ENCODE measurements around the gene VIPR1. TPM values are rescaled to one million over a fixed set of nuclear protein-coding genes. Genes with fewer than 3 reads are reported as not detected.

Gene VIPR1
- total RNA-seq, 1 experiment from 2014 or later = 3.7 TPM

GRCh38 chr3:42572278-42572677, 69.8 kb downstream of the VIPR1 start:
- intact Hi-C loops (cut with micrococcal nuclease) = loop anchor here (2.0 kb wide), 1 partner anchor 173 kb away; no protein-coding TSS in a partner anchor
- TF ChIP-seq EZH2 (IDR thresholded peaks at IDR 0.05; ENCODE audit: low read length, unreplicated experiment) (no peak), EZH2phosphoT487 (IDR thresholded peaks at IDR 0.05; ENCODE audit: borderline replicate concordance, low read length) (no peak), CTCF (conservative IDR thresholded peaks at IDR 0.05; ENCODE audit: low read depth, low read length) (peak; percentile 82)

GRCh38 chr3:42575137-42575741, 72.8 kb downstream of the VIPR1 start:
- Histone ChIP-seq H3K4me1 (ENCODE audit: insufficient read depth, low read length) (peaks cover 8% of the 10 kb centered on the region), H3K4me2 (ENCODE audit: low read length) (no peak overlapping the region), H3K27ac (ENCODE audit: low read length) (no peak overlapping the region), H3K36me3 (ENCODE audit: low read depth, low read length) (peaks cover 23% of the 10 kb centered on the region), H4K20me1 (ENCODE audit: low read length) (no peaks in the 10 kb centered on the region), H3K27me3 (ENCODE audit: low read length) (no peaks in the 10 kb centered on the region), H3K79me2 (ENCODE audit: low read length) (peaks cover 54% of the 10 kb centered on the region), H3K9me3 (ENCODE audit: low read length) (peaks cover 7% of the 10 kb centered on the region), H2AFZ (ENCODE audit: low read length) (no peak overlapping the region), H3K9ac (ENCODE audit: low read length) (no peak overlapping the region), H3K9me2 (replicated peaks; ENCODE audit: low read length) (no peaks in the 10 kb centered on the region), H3F3A (ENCODE audit: low read length, unreplicated experiment) (no peaks in the 10 kb centered on the region), H3K4me3 (ENCODE audit: low read length) (no peak overlapping the region)
- TF ChIP-seq CTCF (conservative IDR thresholded peaks at IDR 0.05; ENCODE audit: low read depth, low read length) (no peak), EZH2 (IDR thresholded peaks at IDR 0.05; ENCODE audit: low read length, unreplicated experiment) (no peak), EZH2phosphoT487 (IDR thresholded peaks at IDR 0.05; ENCODE audit: borderline replicate concordance, low read length) (no peak)
- POLR2A ChIA-PET (ENCODE audit: unreplicated experiment) = no interaction called here
- intact Hi-C loops (cut with micrococcal nuclease) = loop anchor here (5.0 kb wide), 1 partner anchor 37 kb away; no protein-coding TSS in a partner anchor
- CTCF ChIA-PET = no interaction called here
- ATAC-seq (no peak), DNase-seq (no peak)
- no TSS peak for BruUV-seq (replicated peaks)

More at GRCh38 chr3:42572278-42572677, 69.8 kb downstream of the VIPR1 start:
- H3K27ac ChIP-seq (ENCODE audit: low read length) = no peak overlapping the region
- H3K9me3 ChIP-seq (ENCODE audit: low read length) = peaks cover 7% of the 10 kb centered on the region
- peaks cover 33% of the 10 kb centered on the region for H3K79me2 ChIP-seq (ENCODE audit: low read length)
- no peaks in the 10 kb centered on the region for H4K20me1 ChIP-seq (ENCODE audit: low read length)
- H2AFZ ChIP-seq (ENCODE audit: low read length) = no peak overlapping the region
- H3K4me1 ChIP-seq (ENCODE audit: insufficient read depth, low read length) = no peaks in the 10 kb centered on the region
- H3K9ac ChIP-seq (ENCODE audit: low read length) = no peak overlapping the region
- POLR2A ChIA-PET (ENCODE audit: unreplicated experiment) = no interaction called here
- no peak overlapping the region for H3K4me2 ChIP-seq (ENCODE audit: low read length)
- H3K36me3 ChIP-seq (ENCODE audit: low read depth, low read length) = peaks cover 28% of the 10 kb centered on the region
- DNase-seq = peak; percentile 72
- ATAC-seq = peak; percentile 100
- CTCF ChIA-PET = no interaction called here
- H3K4me3 ChIP-seq (ENCODE audit: low read length) = no peak overlapping the region
- H3K9me2 ChIP-seq (replicated peaks; ENCODE audit: low read length) = no peaks in the 10 kb centered on the region
- H3F3A ChIP-seq (ENCODE audit: low read length, unreplicated experiment) = no peaks in the 10 kb centered on the region
- no peaks in the 10 kb centered on the region for H3K27me3 ChIP-seq (ENCODE audit: low read length)
- BruUV-seq (replicated peaks) = no TSS peak

GRCh38 chr3:42578054-42578453, 75.6 kb downstream of the VIPR1 start:
- ChIA-PET POLR2A (ENCODE audit: unreplicated experiment) (no interaction called here), CTCF (no interaction called here)
- H3K27me3 ChIP-seq (ENCODE audit: low read length) = no peaks in the 10 kb centered on the region

More at GRCh38 chr3:42578054-42578453, 75.6 kb downstream of the VIPR1 start:
- Histone ChIP-seq H4K20me1 (ENCODE audit: low read length) (no peaks in the 10 kb centered on the region), H2AFZ (ENCODE audit: low read length) (no peak overlapping the region), H3K4me3 (ENCODE audit: low read length) (no peak overlapping the region), H3K4me1 (ENCODE audit: insufficient read depth, low read length) (peaks cover 26% of the 10 kb centered on the region), H3K4me2 (ENCODE audit: low read length) (no peak overlapping the region), H3K9me2 (replicated peaks; ENCODE audit: low read length) (no peaks in the 10 kb centered on the region), H3K79me2 (ENCODE audit: low read length) (peaks cover 65% of the 10 kb centered on the region), H3K9ac (ENCODE audit: low read length) (no peak overlapping the region), H3F3A (ENCODE audit: low read length, unreplicated experiment) (no peaks in the 10 kb centered on the region), H3K27ac (ENCODE audit: low read length) (no peak overlapping the region), H3K36me3 (ENCODE audit: low read depth, low read length) (peaks cover 23% of the 10 kb centered on the region), H3K9me3 (ENCODE audit: low read length) (peaks cover 7% of the 10 kb centered on the region)
- BruUV-seq (replicated peaks) = no TSS peak
- ATAC-seq (no peak), DNase-seq (no peak)
- TF ChIP-seq EZH2 (IDR thresholded peaks at IDR 0.05; ENCODE audit: low read length, unreplicated experiment) (no peak), CTCF (conservative IDR thresholded peaks at IDR 0.05; ENCODE audit: low read depth, low read length) (no peak), EZH2phosphoT487 (IDR thresholded peaks at IDR 0.05; ENCODE audit: borderline replicate concordance, low read length) (no peak)
- intact Hi-C loops (cut with micrococcal nuclease) = loop anchor here (5.0 kb wide), 1 partner anchor 34 kb away; no protein-coding TSS in a partner anchor
